ENCODE data around the gene F2. TPM values are rescaled to one million over a fixed set of nuclear protein-coding genes. Genes with fewer than 3 reads are reported as not detected.

The F2 gene
- total RNA-seq, 1 donor from 2014 or later = not detected

- Histone ChIP-seq H3K36me3 (peaks cover 76% of the 10 kb centered on the region), H3K9me3 (no peaks in the 10 kb centered on the region), H3K4me1 (peaks cover 53% of the 10 kb centered on the region), H3K4me3 (no peak overlapping the region), H3K27ac (peak overlapping the region; percentile 79), H3K27me3 (ENCODE audit: low read depth) (no peaks in the 10 kb centered on the region)
- TF ChIP-seq, protein P1, sequence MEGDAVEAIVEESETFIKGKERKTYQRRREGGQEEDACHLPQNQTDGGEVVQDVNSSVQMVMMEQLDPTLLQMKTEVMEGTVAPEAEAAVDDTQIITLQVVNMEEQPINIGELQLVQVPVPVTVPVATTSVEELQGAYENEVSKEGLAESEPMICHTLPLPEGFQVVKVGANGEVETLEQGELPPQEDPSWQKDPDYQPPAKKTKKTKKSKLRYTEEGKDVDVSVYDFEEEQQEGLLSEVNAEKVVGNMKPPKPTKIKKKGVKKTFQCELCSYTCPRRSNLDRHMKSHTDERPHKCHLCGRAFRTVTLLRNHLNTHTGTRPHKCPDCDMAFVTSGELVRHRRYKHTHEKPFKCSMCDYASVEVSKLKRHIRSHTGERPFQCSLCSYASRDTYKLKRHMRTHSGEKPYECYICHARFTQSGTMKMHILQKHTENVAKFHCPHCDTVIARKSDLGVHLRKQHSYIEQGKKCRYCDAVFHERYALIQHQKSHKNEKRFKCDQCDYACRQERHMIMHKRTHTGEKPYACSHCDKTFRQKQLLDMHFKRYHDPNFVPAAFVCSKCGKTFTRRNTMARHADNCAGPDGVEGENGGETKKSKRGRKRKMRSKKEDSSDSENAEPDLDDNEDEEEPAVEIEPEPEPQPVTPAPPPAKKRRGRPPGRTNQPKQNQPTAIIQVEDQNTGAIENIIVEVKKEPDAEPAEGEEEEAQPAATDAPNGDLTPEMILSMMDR (IDR thresholded peaks at IDR 0.05) = no peak
- peak; percentile 22 to 38 for ATAC-seq
- intact Hi-C loops (cut with DNase I) = no loop called here
- DNase-seq = no peak
Observed at GRCh38 chr11:46674463-46675287, 44.3 kb upstream of the F2 start.

GRCh38 chr11:46675288-46675851 lies 43.6 kb upstream of the F2 start:
- H3K36me3 ChIP-seq = peaks cover 76% of the 10 kb centered on the region

GRCh38 chr11:46675949-46676348 lies 43.1 kb upstream of the F2 start:
- intact Hi-C loops (cut with DNase I) = no loop called here
- Histone ChIP-seq H3K27me3 (ENCODE audit: low read depth) (no peaks in the 10 kb centered on the region), H3K9me3 (no peaks in the 10 kb centered on the region), H3K4me3 (no peak overlapping the region), H3K36me3 (peaks cover 76% of the 10 kb centered on the region), H3K4me1 (peaks cover 46% of the 10 kb centered on the region), H3K27ac (peak overlapping the region; percentile 79)
- TF ChIP-seq, protein P1 (IDR thresholded peaks at IDR 0.05) = no peak
- ATAC-seq (no peak), DNase-seq (no peak)

More at GRCh38 chr11:46675288-46675851, 43.6 kb upstream of the F2 start:
- peaks cover 51% of the 10 kb centered on the region for H3K4me1 ChIP-seq
- no peak overlapping the region for H3K4me3 ChIP-seq
- DNase-seq (no peak), ATAC-seq (peak; percentile 69 to 72)
- peak overlapping the region; percentile 79 for H3K27ac ChIP-seq
- intact Hi-C loops (cut with DNase I) = no loop called here
- TF ChIP-seq, protein P1 (IDR thresholded peaks at IDR 0.05) = no peak
- H3K27me3 ChIP-seq (ENCODE audit: low read depth) = no peaks in the 10 kb centered on the region
- no peaks in the 10 kb centered on the region for H3K9me3 ChIP-seq

DNA sequence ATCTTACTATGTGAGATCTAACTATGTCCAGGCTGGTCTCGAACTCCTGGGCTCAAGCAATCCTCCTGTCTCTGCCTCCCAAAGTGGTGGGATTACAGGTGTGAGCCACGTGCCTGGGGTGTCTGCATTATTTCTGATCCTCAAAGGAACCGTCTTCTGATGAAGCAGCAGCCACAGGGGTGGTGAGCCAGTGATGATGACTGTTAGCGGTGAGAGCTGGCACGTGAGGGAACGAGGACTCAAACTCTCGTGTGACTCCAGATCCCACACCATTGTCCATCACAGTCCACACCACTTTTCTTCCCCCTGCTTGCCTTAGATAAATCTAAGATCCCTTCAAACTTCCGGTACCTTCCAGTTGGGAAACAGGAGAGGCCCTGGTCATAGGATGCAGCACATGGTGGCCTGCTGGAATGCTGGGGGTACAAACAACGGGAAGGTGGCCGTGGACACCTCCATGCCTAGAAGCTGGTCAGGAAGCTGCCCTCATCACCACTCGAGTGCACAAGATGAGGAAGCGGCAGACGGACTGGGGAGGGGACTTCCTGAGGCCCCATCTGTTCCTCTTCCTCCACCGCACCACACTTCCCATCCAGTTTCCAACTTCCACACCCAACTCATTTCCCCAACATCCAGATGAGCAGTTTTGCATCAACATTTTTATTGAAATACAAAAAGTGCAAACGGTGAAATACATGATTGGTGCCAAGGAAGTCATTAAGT lies 42.4 kb upstream of the F2 start:
- no peak overlapping the region for H3K4me3 ChIP-seq
- TF ChIP-seq, protein P1 (IDR thresholded peaks at IDR 0.05) = no peak
- peaks cover 45% of the 10 kb centered on the region for H3K4me1 ChIP-seq
- no peaks in the 10 kb centered on the region for H3K27me3 ChIP-seq (ENCODE audit: low read depth)
- DNase-seq = no peak
- H3K9me3 ChIP-seq = no peaks in the 10 kb centered on the region
- ATAC-seq = peak in 1 of 2 donors; percentile 22
- H3K27ac ChIP-seq = peak overlapping the region; percentile 56
- intact Hi-C loops (cut with DNase I) = no loop called here
- H3K36me3 ChIP-seq = peaks cover 76% of the 10 kb centered on the region

- H3K27ac ChIP-seq = no peak overlapping the region
- peaks cover 76% of the 10 kb centered on the region for H3K36me3 ChIP-seq
- DNase-seq (no peak), ATAC-seq (no peak)
- TF ChIP-seq, protein P1 (IDR thresholded peaks at IDR 0.05) = no peak
- no peaks in the 10 kb centered on the region for H3K9me3 ChIP-seq
- intact Hi-C loops (cut with DNase I) = no loop called here
- H3K27me3 ChIP-seq (ENCODE audit: low read depth) = no peaks in the 10 kb centered on the region
- H3K4me3 ChIP-seq = no peak overlapping the region
- H3K4me1 ChIP-seq = peaks cover 39% of the 10 kb centered on the region
Observed at GRCh38 chr11:46677169-46677568, 41.8 kb upstream of the F2 start.

Measured in lower lobe of right lung (tissue), 2 donors.